Measurements from ENCODE around the gene HOXD3. TPM values are rescaled to one million over a fixed set of nuclear protein-coding genes. Genes with fewer than 3 reads are reported as not detected.

The HOXD3 gene
- total RNA-seq (2022), result not detected in 2 replicates
- not detected for Bru-seq, nascent RNA
- not detected for BruChase-seq, experiment 1, labeled RNA remaining after a 6-hour chase
- BruChase-seq, experiment 2, labeled RNA remaining after a 2-hour chase, result not detected
- long read RNA-seq, result 0 reads

GRCh38 chr2:176156807-176157498 lies at the start of gene HOXD3:
HOXD3 (plus strand) TSS chr2:176157307; CDS start chr2:176169115, 11,808 bp downstream.
- Mint-ChIP-seq H3K4me3 (ENCODE audit: low read depth, unreplicated experiment) (no peak within 1 kb of the TSS), H3K36me3 (ENCODE audit: insufficient read depth, unreplicated experiment) (no peaks in the 10 kb centered on the region), H3K4me1 (ENCODE audit: low read depth, unreplicated experiment) (no peaks in the 10 kb centered on the region), H3K9me3 (ENCODE audit: low read depth, unreplicated experiment) (peaks cover 2% of the 10 kb centered on the region), H3K27ac (ENCODE audit: unreplicated experiment) (no peak within 1 kb of the TSS), H3K27me3 (ENCODE audit: unreplicated experiment) (peaks cover 11% of the 10 kb centered on the region)
- BruUV-seq (replicated peaks), result no TSS peak
- TF ChIP-seq, protein P1, sequence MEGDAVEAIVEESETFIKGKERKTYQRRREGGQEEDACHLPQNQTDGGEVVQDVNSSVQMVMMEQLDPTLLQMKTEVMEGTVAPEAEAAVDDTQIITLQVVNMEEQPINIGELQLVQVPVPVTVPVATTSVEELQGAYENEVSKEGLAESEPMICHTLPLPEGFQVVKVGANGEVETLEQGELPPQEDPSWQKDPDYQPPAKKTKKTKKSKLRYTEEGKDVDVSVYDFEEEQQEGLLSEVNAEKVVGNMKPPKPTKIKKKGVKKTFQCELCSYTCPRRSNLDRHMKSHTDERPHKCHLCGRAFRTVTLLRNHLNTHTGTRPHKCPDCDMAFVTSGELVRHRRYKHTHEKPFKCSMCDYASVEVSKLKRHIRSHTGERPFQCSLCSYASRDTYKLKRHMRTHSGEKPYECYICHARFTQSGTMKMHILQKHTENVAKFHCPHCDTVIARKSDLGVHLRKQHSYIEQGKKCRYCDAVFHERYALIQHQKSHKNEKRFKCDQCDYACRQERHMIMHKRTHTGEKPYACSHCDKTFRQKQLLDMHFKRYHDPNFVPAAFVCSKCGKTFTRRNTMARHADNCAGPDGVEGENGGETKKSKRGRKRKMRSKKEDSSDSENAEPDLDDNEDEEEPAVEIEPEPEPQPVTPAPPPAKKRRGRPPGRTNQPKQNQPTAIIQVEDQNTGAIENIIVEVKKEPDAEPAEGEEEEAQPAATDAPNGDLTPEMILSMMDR (IDR thresholded peaks at IDR 0.05; ENCODE audit: unreplicated experiment), result no peak
- no peak for DNase-seq
- intact Hi-C loops (cut with micrococcal nuclease; ENCODE audit: unreplicated experiment), result no loop called here
- CTCF ChIA-PET, result no interaction called here

DNA sequence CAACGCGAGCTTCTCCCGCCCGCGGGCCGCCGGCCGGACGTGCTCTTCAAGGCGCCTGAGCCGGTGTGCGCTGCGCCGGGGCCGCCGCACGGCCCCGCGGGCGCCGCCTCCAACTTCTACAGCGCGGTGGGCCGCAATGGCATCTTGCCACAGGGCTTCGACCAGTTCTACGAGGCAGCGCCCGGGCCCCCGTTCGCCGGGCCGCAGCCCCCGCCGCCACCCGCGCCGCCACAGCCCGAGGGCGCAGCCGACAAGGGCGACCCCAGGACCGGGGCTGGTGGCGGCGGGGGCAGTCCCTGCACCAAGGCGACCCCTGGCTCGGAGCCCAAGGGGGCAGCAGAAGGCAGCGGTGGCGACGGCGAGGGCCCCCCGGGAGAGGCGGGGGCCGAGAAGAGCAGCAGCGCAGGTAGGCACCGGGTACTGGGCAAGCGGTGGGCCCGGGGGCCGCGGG lies 49.4 kb upstream of the HOXD3 start:
- peaks cover 9% of the 10 kb centered on the region for H3K4me1 Mint-ChIP-seq (ENCODE audit: low read depth, unreplicated experiment)
- H3K36me3 Mint-ChIP-seq (ENCODE audit: insufficient read depth, unreplicated experiment), result no peaks in the 10 kb centered on the region
- H3K27ac Mint-ChIP-seq (ENCODE audit: unreplicated experiment), result no peak overlapping the region
- H3K9me3 Mint-ChIP-seq (ENCODE audit: low read depth, unreplicated experiment), result no peaks in the 10 kb centered on the region
- CTCF ChIA-PET, result no interaction called here
- TF ChIP-seq, protein P1 (IDR thresholded peaks at IDR 0.05; ENCODE audit: unreplicated experiment), result no peak
- DNase-seq, result no peak
- intact Hi-C loops (cut with micrococcal nuclease; ENCODE audit: unreplicated experiment), result no loop called here
- peaks cover 56% of the 10 kb centered on the region for H3K27me3 Mint-ChIP-seq (ENCODE audit: unreplicated experiment)
- BruUV-seq (replicated peaks), result no TSS peak
- H3K4me3 Mint-ChIP-seq (ENCODE audit: low read depth, unreplicated experiment), result no peak overlapping the region

GRCh38 chr2:176109192-176109901 lies 47.8 kb upstream of the HOXD3 start:
- DNase-seq, result no peak
- intact Hi-C loops (cut with micrococcal nuclease; ENCODE audit: unreplicated experiment), result no loop called here
- no TSS peak for BruUV-seq (replicated peaks)
- H3K4me3 Mint-ChIP-seq (ENCODE audit: low read depth, unreplicated experiment), result no peak overlapping the region
- CTCF ChIA-PET, result no interaction called here
- peaks cover 72% of the 10 kb centered on the region for H3K27me3 Mint-ChIP-seq (ENCODE audit: unreplicated experiment)
- H3K4me1 Mint-ChIP-seq (ENCODE audit: low read depth, unreplicated experiment), result peaks cover 9% of the 10 kb centered on the region
- H3K36me3 Mint-ChIP-seq (ENCODE audit: insufficient read depth, unreplicated experiment), result no peaks in the 10 kb centered on the region
- no peaks in the 10 kb centered on the region for H3K9me3 Mint-ChIP-seq (ENCODE audit: low read depth, unreplicated experiment)
- TF ChIP-seq, protein P1 (IDR thresholded peaks at IDR 0.05; ENCODE audit: unreplicated experiment), result no peak
- H3K27ac Mint-ChIP-seq (ENCODE audit: unreplicated experiment), result no peak overlapping the region

DNA sequence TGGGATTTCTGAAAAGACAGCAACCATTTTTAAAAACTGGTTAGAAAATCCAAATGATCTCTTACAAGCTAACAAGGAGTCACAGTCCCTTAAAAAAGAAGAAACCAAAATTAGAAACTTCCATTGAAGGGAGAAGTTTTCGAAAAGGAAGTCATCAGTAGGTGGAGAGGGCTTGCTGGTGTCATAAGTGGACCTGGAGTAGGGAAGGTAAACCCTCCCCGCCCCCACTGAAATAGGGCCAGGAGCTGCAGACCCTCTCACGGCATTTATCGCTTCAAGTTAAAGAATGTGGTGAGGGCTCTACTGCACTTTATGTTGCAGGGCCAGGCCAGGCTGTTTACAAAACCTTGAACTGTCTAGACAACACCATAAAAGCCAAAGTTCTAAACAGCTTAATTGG lies 47.2 kb upstream of the HOXD3 start:
- no TSS peak for BruUV-seq (replicated peaks)
- intact Hi-C loops (cut with micrococcal nuclease; ENCODE audit: unreplicated experiment), result no loop called here
- CTCF ChIA-PET, result no interaction called here
- Mint-ChIP-seq H3K27me3 (ENCODE audit: unreplicated experiment) (peaks cover 72% of the 10 kb centered on the region), H3K9me3 (ENCODE audit: low read depth, unreplicated experiment) (no peaks in the 10 kb centered on the region), H3K27ac (ENCODE audit: unreplicated experiment) (no peak overlapping the region), H3K4me1 (ENCODE audit: low read depth, unreplicated experiment) (peaks cover 9% of the 10 kb centered on the region), H3K4me3 (ENCODE audit: low read depth, unreplicated experiment) (no peak overlapping the region), H3K36me3 (ENCODE audit: insufficient read depth, unreplicated experiment) (no peaks in the 10 kb centered on the region)
- TF ChIP-seq, protein P1 (IDR thresholded peaks at IDR 0.05; ENCODE audit: unreplicated experiment), result no peak
- no peak for DNase-seq

Measured in Calu3 (cell line).